SK-N-SH (cell line): Measurements from ENCODE around the gene EML2. TPM values are rescaled to one million over a fixed set of nuclear protein-coding genes. Genes with fewer than 3 reads are reported as not detected.

Source experiments
- CTCF ChIA-PET: fragments of 300-600, 350-600 bp; formaldehyde crosslinking; extraction: SDS; loops from one replicate; lab custom pipeline; 2021; lab: Yijun Ruan, JAX
- POLR2A ChIA-PET: fragments of 350-600 bp; sonication (Branson Sonifier 250); formaldehyde crosslinking; extraction: SDS; loops from one replicate; lab custom pipeline; 2020; ENCODE audit warnings: antibody characterized with exemption, inconsistent platforms; lab: Yijun Ruan, JAX
- DNase-seq: peaks from one replicate; pipeline ENCODE4 v3.0.0; 2012
- H2AFZ ChIP-seq: fragments of 200-600 bp; sonication (generic); 2 replicates; pipeline ENCODE4 v1.8.1; 2016; ENCODE audit warnings: antibody characterized with exemption, mild to moderate bottlenecking, low read depth
- H3F3A ChIP-seq: fragments of 200-600 bp; sonication (generic); replicated peaks from 2 replicates; pipeline ENCODE3; 2016; ENCODE audit warnings: antibody characterized with exemption, mild to moderate bottlenecking; ENCODE audit not compliant: insufficient read depth
- H3K27ac ChIP-seq, 2 experiments: fragments of 200-500 bp in 1 of 2; fragments of 200-600 bp in 1 of 2; sonication (Bioruptor generic) in 1 of 2; sonication (generic), shearing (Covaris generic) in 1 of 2; 2 replicates each; pipeline versions ENCODE4 v1.5.1 to v1.6.1; 2014 to 2016; ENCODE audit warnings: low read depth in 2 of 2, inconsistent platforms in 1 of 2, low read length in 1 of 2, mild to moderate bottlenecking in 1 of 2, mixed read lengths in 1 of 2
- H3K27me3 ChIP-seq: fragments of 200-600 bp; sonication (generic), shearing (Covaris generic); 2 replicates; pipeline ENCODE4 v1.6.1; 2016; ENCODE audit warnings: mixed run types; ENCODE audit not compliant: insufficient read depth
- H3K36me3 ChIP-seq, 2 experiments: fragments of 200-500 bp in 1 of 2; fragments of 200-600 bp in 1 of 2; sonication (Bioruptor generic) in 1 of 2; sonication (generic) in 1 of 2; replicated peaks in 1 of 2; 2 replicates each; pipeline versions ENCODE3 to v1.5.1; 2014 to 2016; ENCODE audit warnings: low read length in 1 of 2, mild to moderate bottlenecking in 1 of 2; ENCODE audit not compliant: insufficient read depth in 2 of 2, control insufficient read depth in 1 of 2
- H3K4me1 ChIP-seq, 2 experiments: fragments of 200-500 bp in 1 of 2; fragments of 200-600 bp in 1 of 2; sonication (Bioruptor generic) in 1 of 2; sonication (generic), shearing (Covaris generic) in 1 of 2; 2 replicates each; pipeline versions ENCODE4 v1.5.1 to v1.6.1; 2014 to 2016; ENCODE audit warnings: low read depth in 1 of 2, low read length in 1 of 2, mixed run types in 1 of 2; ENCODE audit not compliant: insufficient read depth in 2 of 2, control insufficient read depth in 1 of 2
- H3K4me2 ChIP-seq: fragments of 200-600 bp; sonication (generic), shearing (Covaris generic); 2 replicates; pipeline ENCODE4 v1.6.1; 2017; ENCODE audit warnings: mixed run types
- H3K4me3 ChIP-seq, 2 experiments: fragments of 200-500 bp in 1 of 2; fragments of 200-600 bp in 1 of 2; sonication (Bioruptor generic) in 1 of 2; sonication (generic), shearing (Covaris generic) in 1 of 2; 2 replicates each; pipeline versions ENCODE4 v1.5.1 to v1.8.1; 2014 to 2016; ENCODE audit warnings: low read depth in 2 of 2, inconsistent platforms in 1 of 2, low read length in 1 of 2, mild to moderate bottlenecking in 1 of 2, mixed read lengths in 1 of 2, moderate library complexity in 1 of 2
- H3K79me2 ChIP-seq: fragments of 200-600 bp; sonication (generic); 2 replicates; pipeline ENCODE4 v1.8.1; 2017; ENCODE audit warnings: mild to moderate bottlenecking; ENCODE audit not compliant: insufficient read depth
- H3K9ac ChIP-seq: fragments of 200-600 bp; sonication (generic); 2 replicates; pipeline ENCODE4 v1.6.1; 2017; ENCODE audit warnings: mixed run types
- H3K9me2 ChIP-seq: fragments of 200-600 bp; sonication (generic); 2 replicates; pipeline ENCODE4 v1.6.1; 2017; ENCODE audit warnings: mixed run types
- H3K9me3 ChIP-seq: fragments of 200-600 bp; sonication (generic); 2 replicates; pipeline ENCODE4 v1.6.1; 2017; ENCODE audit warnings: mixed run types, mild to moderate bottlenecking, moderate library complexity
- H4K20me1 ChIP-seq: fragments of 200-600 bp; sonication (generic); 2 replicates; pipeline ENCODE4 v1.6.1; 2017; ENCODE audit warnings: mild to moderate bottlenecking, mixed run types; ENCODE audit not compliant: insufficient read depth
- CTCF ChIP-seq: fragments of 200-600 bp; sonication (generic); IDR thresholded peaks from 2 replicates; pipeline ENCODE4 v1.6.1; 2017; ENCODE audit warnings: antibody characterized with exemption, mild to moderate bottlenecking, moderate library complexity
- FOSL2 ChIP-seq: IDR thresholded peaks from 2 replicates; pipeline ENCODE4 v1.4.0; 2012; ENCODE audit warnings: low read depth, mild to moderate bottlenecking, moderate library complexity, borderline replicate concordance
- FOXJ3 ChIP-seq: sonication (generic); formaldehyde crosslinking; IDR thresholded peaks from 2 replicates; pipeline ENCODE4 v1.5.1; 2020; ENCODE audit warnings: mild to moderate bottlenecking, missing genetic modification reagents
- FOXM1 ChIP-seq: IDR thresholded peaks from 2 replicates; pipeline ENCODE4 v1.4.0; 2012; ENCODE audit warnings: low read depth, mild to moderate bottlenecking
- JUND ChIP-seq: IDR thresholded peaks from 2 replicates; pipeline ENCODE4 v1.4.0; 2012
- MEF2A ChIP-seq: IDR thresholded peaks from 2 replicates; pipeline ENCODE4 v1.4.0; 2012; ENCODE audit warnings: low read depth, borderline replicate concordance
- NRF1 ChIP-seq: IDR thresholded peaks from 2 replicates; pipeline ENCODE4 v1.6.1; 2012; ENCODE audit warnings: low read depth, mild to moderate bottlenecking, low read length
- PBX3 ChIP-seq: IDR thresholded peaks from 2 replicates; pipeline ENCODE4; 2012
- RAD21 ChIP-seq: IDR thresholded peaks from 2 replicates; pipeline ENCODE4 v1.6.1; 2012; ENCODE audit warnings: mild to moderate bottlenecking, low read length
- RFX5 ChIP-seq: IDR thresholded peaks from 2 replicates; pipeline ENCODE4 v1.6.1; 2012; ENCODE audit warnings: mild to moderate bottlenecking, improper control_type of control experiment, low read length
- RXRA ChIP-seq: IDR thresholded peaks from 2 replicates; pipeline ENCODE4 v1.4.0; 2012; ENCODE audit warnings: low read depth, mild to moderate bottlenecking, borderline replicate concordance
- TCF12 ChIP-seq: IDR thresholded peaks from 2 replicates; pipeline ENCODE4 v1.4.0; 2012
- ZBTB33 ChIP-seq: IDR thresholded peaks from 2 replicates; pipeline ENCODE4 v1.4.0; 2012; ENCODE audit warnings: low read depth, borderline replicate concordance
- WGBS: methylation state at CpG from one replicate; pipeline ENCODE4 v1.1.6; 2017; ENCODE audit warnings: low lambda C conversion rate; 5-methylcytosine and 5-hydroxymethylcytosine counted together
- polyA plus RNA-seq, 3 experiments: library from polyadenylated mRNA; depleted of rRNA; stranded (reverse); fragments of >200 nt; gene quantifications; 2 replicates each; pipeline ENCODE4 v1.2.3, GENCODE V29; 2012
- TF ChIP-seq, protein P1 (sequence below): IDR thresholded peaks from 2 replicates; pipeline ENCODE4 v1.6.1; 2012; ENCODE audit warnings: mild to moderate bottlenecking, low read depth, low read length, moderate library complexity

The EML2 gene
- polyA plus RNA-seq, 1 of the 3 experiments (the other 2 are of a cell fraction): 12.4 TPM

DNA sequence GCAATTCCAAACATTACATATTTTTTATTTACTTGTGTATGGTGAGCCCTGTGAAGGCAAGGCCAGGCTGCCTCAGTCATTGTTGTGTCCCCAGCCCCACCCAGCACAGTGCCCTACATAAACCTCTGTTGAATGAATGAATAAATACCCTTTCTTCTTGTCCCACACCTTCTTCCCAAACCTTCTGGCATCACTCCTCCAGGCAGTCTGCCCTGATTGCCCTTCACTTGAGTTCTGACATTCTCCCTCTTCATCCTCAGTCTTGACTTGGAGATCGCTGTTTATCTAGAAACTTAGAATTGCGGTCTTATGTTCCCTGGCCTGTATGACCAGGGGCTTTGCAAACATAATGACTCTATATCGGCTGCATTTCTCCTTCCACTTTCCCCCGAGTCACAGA, 49.4 kb downstream of the EML2 start:
- POLR2A ChIA-PET: no interaction called here

More for the DNA sequence above, 49.4 kb downstream of the EML2 start:
- 79% methylated on average over 4 of the region's 4 CpGs for WGBS
- no peak overlapping the region for H2AFZ ChIP-seq
- CTCF ChIA-PET: interaction anchor here (1.7 to 2.3 kb wide), 3 partner anchors 54 to 103 kb away, joined by 5 to 12 read pairs (median 9); partner anchors contain the start of gene QPCTL
- no peak for TF ChIP-seq FOSL2
- no peak for TF ChIP-seq ZBTB33
- no peak for TF ChIP-seq JUND
- no peak for TF ChIP-seq FOXJ3
- TF ChIP-seq CTCF: no peak
- no peak for TF ChIP-seq NRF1
- TF ChIP-seq RAD21: no peak
- no peak for TF ChIP-seq RFX5
- TF ChIP-seq MEF2A: no peak
- no peak for TF ChIP-seq FOXM1
- no peak for TF ChIP-seq PBX3
- no peak for TF ChIP-seq TCF12
- TF ChIP-seq RXRA: no peak
- TF ChIP-seq, protein P1, sequence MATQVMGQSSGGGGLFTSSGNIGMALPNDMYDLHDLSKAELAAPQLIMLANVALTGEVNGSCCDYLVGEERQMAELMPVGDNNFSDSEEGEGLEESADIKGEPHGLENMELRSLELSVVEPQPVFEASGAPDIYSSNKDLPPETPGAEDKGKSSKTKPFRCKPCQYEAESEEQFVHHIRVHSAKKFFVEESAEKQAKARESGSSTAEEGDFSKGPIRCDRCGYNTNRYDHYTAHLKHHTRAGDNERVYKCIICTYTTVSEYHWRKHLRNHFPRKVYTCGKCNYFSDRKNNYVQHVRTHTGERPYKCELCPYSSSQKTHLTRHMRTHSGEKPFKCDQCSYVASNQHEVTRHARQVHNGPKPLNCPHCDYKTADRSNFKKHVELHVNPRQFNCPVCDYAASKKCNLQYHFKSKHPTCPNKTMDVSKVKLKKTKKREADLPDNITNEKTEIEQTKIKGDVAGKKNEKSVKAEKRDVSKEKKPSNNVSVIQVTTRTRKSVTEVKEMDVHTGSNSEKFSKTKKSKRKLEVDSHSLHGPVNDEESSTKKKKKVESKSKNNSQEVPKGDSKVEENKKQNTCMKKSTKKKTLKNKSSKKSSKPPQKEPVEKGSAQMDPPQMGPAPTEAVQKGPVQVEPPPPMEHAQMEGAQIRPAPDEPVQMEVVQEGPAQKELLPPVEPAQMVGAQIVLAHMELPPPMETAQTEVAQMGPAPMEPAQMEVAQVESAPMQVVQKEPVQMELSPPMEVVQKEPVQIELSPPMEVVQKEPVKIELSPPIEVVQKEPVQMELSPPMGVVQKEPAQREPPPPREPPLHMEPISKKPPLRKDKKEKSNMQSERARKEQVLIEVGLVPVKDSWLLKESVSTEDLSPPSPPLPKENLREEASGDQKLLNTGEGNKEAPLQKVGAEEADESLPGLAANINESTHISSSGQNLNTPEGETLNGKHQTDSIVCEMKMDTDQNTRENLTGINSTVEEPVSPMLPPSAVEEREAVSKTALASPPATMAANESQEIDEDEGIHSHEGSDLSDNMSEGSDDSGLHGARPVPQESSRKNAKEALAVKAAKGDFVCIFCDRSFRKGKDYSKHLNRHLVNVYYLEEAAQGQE: no peak
- no peaks in the 10 kb centered on the region for H3K9me3 ChIP-seq
- H3K4me3 ChIP-seq: no peak overlapping the region
- no peaks in the 10 kb centered on the region for H3K36me3 ChIP-seq
- H3K4me1 ChIP-seq: peaks cover 0 to 3% of the 10 kb centered on the region in 2 experiments; a peak in 1 of 4 replicates
- no peaks in the 10 kb centered on the region for H4K20me1 ChIP-seq
- H3K4me2 ChIP-seq: no peak overlapping the region
- H3F3A ChIP-seq: peaks cover 4% of the 10 kb centered on the region
- no peaks in the 10 kb centered on the region for H3K27me3 ChIP-seq
- no peak overlapping the region for H3K27ac ChIP-seq
- DNase-seq: no peak
- no peak overlapping the region for H3K9ac ChIP-seq
- no peaks in the 10 kb centered on the region for H3K79me2 ChIP-seq
- no peaks in the 10 kb centered on the region for H3K9me2 ChIP-seq
